B cell (primary cell): ENCODE data around the gene NFATC2.

Source experiments
- CTCF ChIP-seq: fragments of 200-600 bp; IDR thresholded peaks from one replicate; pipeline ENCODE4 v1.8.0; 2022; ENCODE audit warnings: antibody characterized with exemption, mild to moderate bottlenecking
- EZH2 ChIP-seq: IDR thresholded peaks from 2 replicates; pipeline ENCODE4 v1.6.1; 2012; ENCODE audit warnings: borderline replicate concordance, low read depth, mild to moderate bottlenecking, moderate library complexity, low read length; ENCODE audit not compliant: insufficient read depth, poor library complexity, severe bottlenecking

DNA sequence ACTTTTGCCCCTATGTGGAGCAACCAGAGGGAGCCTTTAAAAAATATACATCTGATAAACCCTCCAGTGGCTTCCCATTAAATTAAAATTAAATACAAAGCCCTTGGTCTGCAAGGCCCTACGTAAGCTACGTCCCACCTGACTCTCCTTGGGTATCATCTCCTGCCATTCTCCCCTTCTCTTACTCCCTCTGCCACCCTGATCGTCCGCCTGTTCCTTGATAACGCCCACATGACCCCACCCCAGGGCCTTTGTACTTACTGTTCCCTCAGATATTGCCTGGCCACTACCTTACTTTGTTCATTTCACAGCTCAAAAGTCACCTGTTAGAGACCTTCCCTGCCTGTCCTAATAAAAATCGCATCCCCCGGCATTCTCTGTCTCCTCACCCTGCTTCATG, 5.4 kb upstream of the NFATC2 start:
- TF ChIP-seq EZH2, result no peak
- no peak for TF ChIP-seq CTCF
